Effector CD8-positive, alpha-beta T cell (primary cell): ENCODE data around the gene PTCH1.

Experiments
- DNase-seq: peaks from one replicate; lab custom pipeline; 2025; lab: John Stamatoyannopoulos, UW

Gene PTCH1

GRCh38 chr9:95406121-95406520 lies 110.7 kb downstream of the PTCH1 start:
- DNase-seq, result no peak

GRCh38 chr9:95399261-95399660 lies 117.5 kb downstream of the PTCH1 start:
- DNase-seq, result no peak
